SIG-M5 treated with dmso at 0.1 percent for 504 hours (cell line): ENCODE results near the gene MIER2.

ENCODE experiments used
- DNase-seq: peaks from one replicate; lab custom pipeline; 2025; ENCODE audit not compliant: unreplicated experiment; lab: John Stamatoyannopoulos, UW

Gene MIER2

GRCh38 chr19:378706-379105, 34.1 kb upstream of the MIER2 start:
- DNase-seq: no peak

- DNase-seq: no peak
Observed at GRCh38 chr19:377801-378581, 33.4 kb upstream of the MIER2 start.

DNA sequence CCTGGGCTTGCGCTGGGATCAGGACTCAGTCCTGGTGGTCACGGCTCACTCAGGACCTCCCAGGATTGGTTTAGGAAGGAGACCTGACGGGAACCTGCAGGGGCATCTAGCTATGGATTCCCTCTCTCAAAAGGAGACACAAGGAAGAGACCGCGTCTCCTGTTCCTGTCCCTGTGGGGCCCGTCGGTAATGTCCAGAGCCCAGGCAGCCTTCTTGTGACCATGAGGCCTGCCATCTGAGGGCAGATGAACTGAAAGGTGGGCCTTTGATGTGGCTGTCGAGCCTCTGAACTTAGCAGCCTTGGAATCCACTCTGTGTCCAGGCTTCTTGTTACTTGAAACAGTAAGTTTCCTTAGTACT, 31.5 kb upstream of the MIER2 start:
- DNase-seq: no peak

DNA sequence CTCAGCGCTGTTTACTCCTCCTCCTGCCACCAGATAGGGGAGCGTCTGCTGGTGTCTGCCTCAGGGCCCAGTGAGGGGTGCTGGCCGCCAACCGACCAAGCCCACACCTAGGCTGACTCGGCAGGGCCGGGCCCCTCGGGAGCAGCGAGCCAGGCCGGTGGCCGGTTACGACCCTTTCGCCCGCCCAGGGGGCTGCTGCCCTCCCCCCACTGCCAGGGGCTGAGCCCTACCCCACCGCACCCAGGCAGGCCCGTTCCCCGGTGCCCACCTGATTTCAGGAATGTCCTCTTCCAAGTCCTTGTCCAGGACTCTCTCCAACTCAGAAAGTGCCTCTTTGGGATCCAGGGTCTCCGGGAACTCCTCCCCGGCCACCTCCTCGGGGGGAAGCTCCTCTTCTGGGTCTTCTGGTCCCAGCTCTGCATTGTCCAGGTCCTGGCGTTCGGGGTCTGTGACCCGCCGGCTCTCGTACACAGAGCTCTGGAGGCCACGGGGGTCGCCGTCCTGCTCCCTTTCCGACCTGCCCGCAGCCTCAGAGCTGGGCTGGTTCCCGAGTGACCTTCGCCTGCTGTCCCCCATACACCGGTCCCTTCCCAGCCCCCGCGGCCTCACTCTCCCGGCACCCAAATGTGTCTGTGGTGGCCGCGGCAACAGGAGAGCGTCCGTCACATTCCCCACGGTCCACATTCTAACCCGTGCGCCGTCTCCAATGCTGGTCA, 31.0 kb upstream of the MIER2 start:
- no peak for DNase-seq

- DNase-seq: no peak
Observed at GRCh38 chr19:374886-375235, 30.3 kb upstream of the MIER2 start.

DNA sequence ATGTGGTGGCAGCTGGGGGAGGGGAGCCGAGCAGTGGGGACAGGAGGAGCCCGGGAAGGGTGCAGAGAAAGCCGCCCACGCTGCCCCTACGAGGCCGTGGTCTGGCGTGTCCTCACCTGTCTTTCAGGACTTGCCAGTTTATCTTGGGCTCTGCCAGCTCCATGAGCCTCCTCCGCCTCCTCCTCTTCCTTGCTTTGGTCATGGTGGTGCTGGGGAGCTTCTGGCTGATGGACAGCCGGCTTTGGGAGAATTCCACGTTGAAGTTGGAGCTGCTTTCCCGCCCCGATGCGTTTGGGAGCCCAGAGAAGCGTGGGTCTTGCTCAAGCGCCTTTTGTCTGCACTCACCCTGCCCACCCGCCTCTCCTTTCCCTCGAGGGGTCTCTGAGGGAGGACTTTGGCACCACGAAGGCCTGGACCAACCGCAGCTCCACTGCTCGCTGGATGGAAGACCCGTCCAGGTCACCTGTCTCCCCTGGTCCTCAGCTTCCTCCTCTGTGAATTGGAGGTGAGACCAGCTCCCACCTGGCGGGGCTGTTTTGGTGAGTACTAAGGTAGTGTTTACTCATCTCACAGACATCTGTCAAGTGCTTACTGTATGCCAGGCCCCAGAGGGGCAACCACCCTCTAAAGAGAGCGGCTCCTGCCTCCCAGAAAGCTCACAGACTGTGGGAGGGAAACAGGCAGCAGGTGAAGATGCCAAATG, 29.7 kb upstream of the MIER2 start:
- DNase-seq: no peak

- DNase-seq: no peak
Observed at GRCh38 chr19:373391-374182, 29.0 kb upstream of the MIER2 start.

GRCh38 chr19:372306-372890, 27.8 kb upstream of the MIER2 start:
- DNase-seq: no peak

DNA sequence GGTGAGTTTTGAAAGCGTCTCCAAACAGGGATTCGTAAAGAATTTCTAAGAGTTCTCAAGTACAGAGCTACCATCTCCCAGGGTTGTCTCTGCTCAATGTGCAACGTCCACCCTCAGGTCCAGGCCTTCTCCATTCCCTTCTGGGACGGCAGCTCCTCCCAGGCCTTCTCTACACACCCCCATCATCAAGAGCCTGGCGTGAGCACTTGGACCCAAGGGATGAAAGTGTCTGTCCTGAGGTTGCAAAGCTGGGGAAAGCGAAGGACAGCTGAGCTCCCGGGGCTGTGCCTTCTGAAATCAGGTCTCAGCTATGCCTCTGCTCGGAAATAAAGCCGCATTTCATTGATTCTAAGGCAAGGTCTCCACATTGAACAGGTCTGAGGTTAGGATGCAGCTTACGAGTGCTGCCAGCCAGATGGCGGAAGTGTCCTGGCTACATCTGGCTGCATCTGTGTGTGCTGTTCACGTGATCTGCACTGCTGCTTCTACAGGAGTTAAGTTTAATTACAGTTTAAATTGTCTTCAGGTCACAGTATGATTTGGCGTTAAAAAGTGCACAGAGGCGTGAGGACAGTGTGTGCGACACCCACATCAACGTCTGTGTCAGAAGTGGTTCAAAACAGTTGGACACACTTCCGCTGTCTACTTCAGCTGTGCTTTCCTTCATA, 27.0 kb upstream of the MIER2 start:
- no peak for DNase-seq

DNA sequence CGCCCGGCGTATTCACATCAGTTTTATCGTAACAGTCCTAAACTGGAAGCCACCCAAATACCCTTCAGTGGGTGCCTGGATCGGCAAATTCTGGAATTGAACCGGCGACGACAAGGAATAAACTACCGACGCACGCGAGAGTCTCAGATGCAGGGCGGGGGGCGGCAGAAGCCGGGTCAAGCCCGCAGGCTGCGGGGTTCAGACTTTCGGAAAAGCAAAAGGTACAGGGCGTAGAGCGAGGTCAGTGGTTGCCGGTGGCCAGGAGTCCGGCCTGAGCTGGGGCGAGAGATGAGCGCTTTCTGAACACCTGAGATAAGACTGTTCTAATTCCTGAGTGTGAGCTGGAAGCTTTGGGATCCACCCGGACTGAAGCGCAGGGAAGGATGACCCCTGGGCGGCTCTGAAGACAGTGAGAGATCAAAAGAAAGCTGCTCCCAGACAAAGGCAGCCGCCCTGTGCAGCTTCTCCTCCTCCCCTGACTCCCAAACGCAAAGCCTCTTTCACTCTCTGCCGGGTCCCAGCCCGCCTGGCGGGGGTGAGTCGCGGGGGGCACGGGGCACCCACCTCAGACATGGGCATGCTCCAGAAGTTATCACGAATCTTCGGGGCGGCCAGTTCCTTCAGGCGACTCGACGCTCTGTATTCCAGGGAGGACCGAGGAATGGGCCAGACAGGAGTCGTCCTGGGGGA, 26.2 kb upstream of the MIER2 start:
- DNase-seq: no peak

- DNase-seq: no peak
Observed at GRCh38 chr19:369876-370275, 25.3 kb upstream of the MIER2 start.

DNA sequence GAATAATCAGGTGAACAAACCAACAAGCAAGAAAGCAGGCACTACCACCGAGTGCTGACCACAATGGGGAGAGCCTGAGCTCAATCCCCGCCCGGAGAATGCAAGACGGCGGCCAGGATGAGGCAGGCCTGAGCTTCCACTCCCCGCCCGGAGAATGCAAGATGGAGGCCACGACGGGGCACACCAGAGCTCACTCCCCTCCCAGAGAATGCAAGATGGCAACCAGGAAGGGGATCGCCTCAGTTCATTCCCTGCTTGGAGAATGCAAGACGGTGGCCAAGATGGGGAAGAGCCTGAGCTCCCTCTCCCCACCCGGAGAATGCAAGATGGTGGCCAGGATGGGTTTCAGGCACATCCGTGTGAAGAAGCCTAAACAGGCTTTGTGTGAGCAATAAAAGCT, 24.7 kb upstream of the MIER2 start:
- no peak for DNase-seq

DNA sequence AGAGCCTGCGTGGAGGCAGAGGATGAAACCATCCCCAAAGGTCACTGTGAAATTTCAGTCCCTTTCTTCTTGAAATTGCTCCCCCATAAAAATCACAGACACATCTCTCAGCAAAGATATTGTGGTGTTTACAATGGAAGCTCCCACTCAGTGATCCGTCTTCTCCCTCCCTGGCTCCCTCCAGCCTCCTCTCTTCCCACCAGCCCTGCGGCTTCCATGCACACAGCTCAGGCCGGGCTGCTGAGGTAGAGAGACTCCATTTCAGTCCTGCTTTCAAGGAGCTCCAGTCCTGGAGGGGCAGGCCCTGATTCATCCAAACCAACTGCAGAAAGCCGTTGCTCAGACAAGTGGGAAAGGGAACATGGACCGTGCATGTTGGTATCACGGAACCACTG, 24.0 kb upstream of the MIER2 start:
- no peak for DNase-seq

DNA sequence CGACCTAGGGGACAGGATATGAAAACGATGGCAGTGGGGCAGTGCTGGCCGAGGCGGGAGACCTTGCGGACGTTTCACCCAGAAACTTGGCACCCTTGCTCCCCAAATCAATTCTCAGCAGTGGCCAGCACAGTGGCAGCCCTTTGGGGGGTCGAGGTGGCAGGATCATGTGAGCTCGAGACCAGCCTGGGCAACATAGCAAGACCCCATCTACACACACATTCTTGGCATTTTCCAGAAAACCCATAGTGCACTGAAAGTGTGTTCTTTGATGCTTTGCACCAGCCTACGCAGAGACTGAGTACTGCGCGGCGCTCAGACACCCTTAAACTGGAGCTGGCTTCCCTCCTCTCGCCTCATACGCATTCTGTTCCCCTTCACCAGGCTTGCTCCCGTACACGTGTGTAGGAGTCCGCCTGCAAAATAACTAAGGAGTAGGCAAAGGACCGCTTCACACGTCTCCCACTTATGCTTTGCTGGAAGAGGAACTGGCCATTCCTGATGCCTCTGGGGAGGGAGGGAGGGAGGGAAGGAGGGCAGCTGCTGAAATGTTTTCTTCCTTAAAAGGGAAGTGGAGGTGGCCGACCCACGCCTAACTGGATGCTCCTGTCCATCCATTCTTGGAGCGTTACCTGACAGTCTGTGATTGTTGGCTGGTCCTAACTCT, 23.5 kb upstream of the MIER2 start:
- no peak for DNase-seq

- DNase-seq: no peak
Observed at GRCh38 chr19:367561-367960, 23.0 kb upstream of the MIER2 start.

DNA sequence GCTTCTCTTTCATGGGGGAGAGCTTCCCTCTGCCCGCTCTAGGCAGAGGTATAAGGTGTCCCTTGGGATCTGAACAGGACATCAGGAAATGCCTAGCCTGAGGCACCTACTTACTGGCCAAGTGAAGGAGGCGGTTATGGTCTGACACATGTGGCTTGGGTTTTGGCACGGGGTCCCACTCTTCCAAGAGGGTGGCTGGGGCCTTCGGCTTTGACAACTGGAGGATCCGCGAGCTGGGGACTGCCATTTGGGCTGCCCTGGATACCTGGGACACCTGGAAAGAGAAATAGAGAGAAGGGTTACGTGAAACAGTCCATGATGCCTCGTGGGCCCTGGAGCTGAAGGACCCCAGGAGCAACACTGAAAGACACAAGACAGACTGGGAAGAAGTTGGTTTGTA, 22.4 kb upstream of the MIER2 start:
- DNase-seq: no peak

DNA sequence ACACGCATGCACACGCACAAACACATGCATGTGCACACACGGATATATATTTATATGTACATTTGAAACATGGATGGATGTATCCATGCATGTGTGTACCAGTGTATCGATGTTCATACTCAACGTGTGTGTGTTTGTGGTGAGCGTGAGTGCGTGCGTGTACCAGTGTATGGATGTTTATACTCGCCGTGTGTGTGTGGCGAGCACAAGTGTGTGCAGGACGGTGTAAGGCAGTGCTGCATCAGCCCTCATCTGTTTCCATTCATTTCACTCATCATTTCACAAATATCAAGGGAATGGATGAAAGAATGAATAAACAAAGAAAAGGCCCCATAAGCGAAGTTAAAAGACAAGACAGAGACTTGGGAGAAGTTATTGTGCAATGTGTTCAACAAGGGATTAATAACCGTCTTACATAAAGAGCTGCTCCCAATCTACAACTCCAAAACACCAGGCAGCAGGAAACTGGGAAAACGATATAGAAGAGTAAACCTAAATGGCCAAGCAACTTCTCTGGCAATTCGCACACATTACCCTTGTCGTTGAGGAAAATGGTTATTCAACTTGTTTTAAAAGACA, 21.7 kb upstream of the MIER2 start:
- no peak for DNase-seq

DNA sequence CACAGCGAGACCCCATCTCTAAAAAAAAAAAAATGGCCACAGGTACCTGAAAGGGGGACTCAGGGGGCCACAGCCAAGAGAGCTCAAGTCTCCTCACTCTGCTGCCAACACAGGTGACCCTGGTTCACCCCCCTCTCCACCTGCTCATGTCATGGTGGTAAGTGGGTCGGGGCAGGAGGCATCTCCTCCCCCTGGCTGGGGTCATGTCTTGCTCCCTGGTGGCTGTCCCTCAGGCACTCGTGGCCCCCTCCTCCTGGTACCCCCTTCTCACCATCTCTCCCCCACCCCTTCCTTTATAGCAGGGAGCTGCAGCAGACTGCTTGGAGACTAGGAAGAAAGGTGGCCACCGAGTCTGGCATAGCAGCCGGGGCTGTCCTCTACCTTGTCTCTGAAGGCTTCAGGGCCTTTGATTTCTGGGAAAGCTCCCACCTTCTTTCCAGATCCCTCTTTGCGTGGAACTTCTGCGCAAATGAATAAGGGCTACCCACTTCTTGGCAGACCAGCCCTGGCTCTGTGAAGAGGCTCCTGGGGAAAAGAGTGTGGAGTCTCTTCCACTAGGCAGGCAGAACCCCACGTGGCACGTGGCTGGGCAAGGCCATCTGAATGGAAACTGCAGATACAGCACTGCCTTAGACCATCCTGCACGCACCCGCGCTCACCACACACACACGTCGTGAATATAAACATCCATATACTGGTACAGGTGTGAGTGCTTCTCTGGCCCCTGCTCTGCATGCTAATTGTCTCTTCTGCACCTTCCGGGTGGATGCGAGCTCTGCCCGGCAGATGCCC, 20.1 kb upstream of the MIER2 start:
- DNase-seq: no peak
